Stomach (tissue), 9 donors: Measurements from ENCODE around the gene USP47. TPM values are rescaled to one million over a fixed set of nuclear protein-coding genes. Genes with fewer than 3 reads are reported as not detected.
A peak's percentile ranks its signal among the peaks of the same experiment; 100 is the strongest.

ENCODE experiments used
- DNase-seq, 2 donors: peaks; one replicate each; pipeline versions ENCODE4 v3.0.0 to v3.0.0-alpha.2; 2013 to 2019
- H3K27ac ChIP-seq, 5 donors: fragments of 200-600 bp in 4 of 5; sonication (generic) in 4 of 5; one replicate each; pipeline ENCODE4 v1.5.1; 2013 to 2019; ENCODE audit warnings: mild to moderate bottlenecking in 1 of 5, moderate library complexity in 1 of 5
- H3K27me3 ChIP-seq, 3 donors: fragments of 200-600 bp; sonication (generic); one replicate each; pipeline ENCODE4 v1.5.1; 2017 to 2019; ENCODE audit warnings: mixed run types in 1 of 3
- H3K36me3 ChIP-seq, 4 donors: fragments of 200-600 bp; sonication (generic); 1 replicate in 3 of 4; 2 replicates in 1 of 4; pipeline ENCODE4 v1.5.1; 2016 to 2019
- H3K4me1 ChIP-seq, 4 donors: fragments of 200-600 bp; sonication (generic); one replicate each; pipeline ENCODE4 v1.5.1; 2016 to 2019
- H3K4me3 ChIP-seq, 4 donors: fragments of 200-600 bp; sonication (generic) in 3 of 4; one replicate each; pipeline ENCODE4 v1.5.1; 2016 to 2019; ENCODE audit warnings: mild to moderate bottlenecking in 1 of 4
- H3K9me3 ChIP-seq, 4 donors: fragments of 200-600 bp; sonication (generic); one replicate each; pipeline ENCODE4 v1.5.1; 2016 to 2019
- CTCF ChIP-seq, 7 experiments: fragments of 450-650 bp in 4 of 7; fragments of 200-600 bp in 3 of 7; sonication (generic) in 3 of 7; IDR thresholded peaks; one replicate each; pipeline ENCODE4 v1.5.1; 2016 to 2019; ENCODE audit warnings: antibody characterized with exemption in 7 of 7, control low read depth in 2 of 7, mild to moderate bottlenecking in 1 of 7
- EP300 ChIP-seq: sonication (generic); formaldehyde crosslinking; IDR thresholded peaks from one replicate; pipeline ENCODE4 v1.6.1; 2017; ENCODE audit warnings: antibody characterized with exemption
- POLR2A ChIP-seq, 4 donors: fragments of 450-650 bp; IDR thresholded peaks; one replicate each; pipeline ENCODE4 v1.6.1; 2016; ENCODE audit warnings: antibody characterized with exemption in 4 of 4, control low read depth in 2 of 4, mild to moderate bottlenecking in 1 of 4, moderate library complexity in 1 of 4
- POLR2AphosphoS5 ChIP-seq, 3 donors: sonication (generic); formaldehyde crosslinking; IDR thresholded peaks; one replicate each; pipeline ENCODE4 v1.6.1; 2016; ENCODE audit warnings: antibody characterized with exemption in 3 of 3
- WGBS, 5 donors: extraction: QIAGEN DNeasy Blood & Tissue Kit in 3 of 5; methylation state at CpG; one replicate each; pipeline versions ENCODE4 v1.1.5 to v1.1.7; 2013 to 2018; 5-methylcytosine and 5-hydroxymethylcytosine counted together
- intact Hi-C: fragments of 100-400 bp; cut with DNase I; formaldehyde crosslinking; loops from one replicate; pipeline ENCODE4 v1.15.1; 2023; ENCODE audit warnings: low total_unique reads
- polyA plus RNA-seq, 3 donors: library from polyadenylated mRNA; stranded (reverse); fragments of 200-250 nt; gene quantifications; one replicate each; pipeline ENCODE4 v1.2.3, GENCODE V29; 2013
- total RNA-seq, 5 donors: library from RNA; depleted of rRNA; stranded (reverse); fragments of >200 nt; gene quantifications; one replicate each; pipeline versions ENCODE4 v1.1.0 to v1.2.3, GENCODE V29; 2014 to 2016
- donor health status: healthy with polysubstance abuse.
- donor health status: Bipolar disorder and iron deficiency.
- donor health status: healthy.

USP47 gene
- total and polyA plus RNA-seq, 8 donors: 14.6 to 200 (median 48.8) TPM

- H3K4me1 ChIP-seq: peaks cover 44 to 92% (median 69%) of the 10 kb centered on the region in 4 donors
- H3K9me3 ChIP-seq: no peaks in the 10 kb centered on the region
- no peaks in the 10 kb centered on the region for H3K27me3 ChIP-seq
- TF ChIP-seq POLR2AphosphoS5 (IDR thresholded peaks at IDR 0.05) (peak in 1 of 3 donors; percentile 6), EP300 (no peak), POLR2A (IDR thresholded peaks at IDR 0.05) (no peak), CTCF (IDR thresholded peaks at IDR 0.05) (no peak)
- H3K27ac ChIP-seq: peak overlapping the region in 4 of 5 donors; percentile 67 to 82 (median 80)
- peak in 1 of 2 donors; percentile 66 for DNase-seq
- WGBS, 5 donors: 38 to 54% (median 49%) methylated on average over 6 of the region's 6 CpGs
- no peak overlapping the region for H3K4me3 ChIP-seq
- intact Hi-C loops: no loop called here
- H3K36me3 ChIP-seq: no peaks in the 10 kb centered on the region
Observed at GRCh38 chr11:11976481-11977127, 134.8 kb downstream of the USP47 start.

GRCh38 chr11:11977206-11977938 is 135.6 kb downstream of the USP47 start:
- no peaks in the 10 kb centered on the region for H3K9me3 ChIP-seq
- no peaks in the 10 kb centered on the region for H3K36me3 ChIP-seq
- no peaks in the 10 kb centered on the region for H3K27me3 ChIP-seq
- intact Hi-C loops: no loop called here
- TF ChIP-seq POLR2AphosphoS5 (IDR thresholded peaks at IDR 0.05) (peak in 1 of 3 donors; percentile 47), POLR2A (IDR thresholded peaks at IDR 0.05) (no peak)
- no peak overlapping the region for H3K4me3 ChIP-seq
- H3K27ac ChIP-seq: peak overlapping the region in 4 of 5 donors; percentile 67 to 82 (median 80)
- WGBS, 5 donors: 37 to 54% (median 47%) methylated on average over 10 of the region's 10 CpGs
- DNase-seq: peak; percentile 74 to 82
- H3K4me1 ChIP-seq: peaks cover 40 to 87% (median 65%) of the 10 kb centered on the region in 4 donors

GRCh38 chr11:11978098-11978637 is 136.4 kb downstream of the USP47 start:
- intact Hi-C loops: no loop called here
- Histone ChIP-seq H3K9me3 (no peaks in the 10 kb centered on the region), H3K36me3 (no peaks in the 10 kb centered on the region), H3K4me1 (peaks cover 36 to 79% (median 58%) of the 10 kb centered on the region in 4 donors), H3K4me3 (no peak overlapping the region), H3K27me3 (no peaks in the 10 kb centered on the region), H3K27ac (peak overlapping the region in 4 of 5 donors; percentile 78 to 82 (median 80))
- WGBS, 5 donors: 89 to 97% (median 93%) methylated on average over 4 of the region's 4 CpGs
- no peak for TF ChIP-seq EP300
- TF ChIP-seq CTCF (IDR thresholded peaks at IDR 0.05): no peak
- no peak for TF ChIP-seq POLR2A (IDR thresholded peaks at IDR 0.05)
- TF ChIP-seq POLR2AphosphoS5 (IDR thresholded peaks at IDR 0.05): no peak
- DNase-seq: no peak

GRCh38 chr11:11978792-11979487 is 137.2 kb downstream of the USP47 start:
- 32 to 64% (median 40%) methylated on average over 13 of the region's 13 CpGs for WGBS, 5 donors
- intact Hi-C loops: no loop called here
- Histone ChIP-seq H3K27ac (peak overlapping the region; percentile 78 to 82 (median 79)), H3K4me3 (no peak overlapping the region), H3K9me3 (no peaks in the 10 kb centered on the region), H3K4me1 (peaks cover 36 to 72% (median 51%) of the 10 kb centered on the region in 4 donors), H3K36me3 (no peaks in the 10 kb centered on the region), H3K27me3 (no peaks in the 10 kb centered on the region)
- TF ChIP-seq POLR2A (IDR thresholded peaks at IDR 0.05) (no peak), EP300 (no peak), CTCF (IDR thresholded peaks at IDR 0.05) (no peak), POLR2AphosphoS5 (IDR thresholded peaks at IDR 0.05) (peak in 1 of 3 donors; percentile 40)
- peak; percentile 64 to 84 for DNase-seq
